Renal cortex interstitium (tissue), 11 donors: Measurements from ENCODE around the gene IQGAP1. TPM values are rescaled to one million over a fixed set of nuclear protein-coding genes. Genes with fewer than 3 reads are reported as not detected.
"Not testable (repeated sequence)": the region's sequence is repeated elsewhere in the genome, so short reads cannot be mapped to it uniquely, and the experiment has no call there.

Experiments used
- DNase-seq, 11 donors: peaks; one replicate each; pipeline ENCODE4 v3.0.0-alpha.2; 2013; ENCODE audit warnings: low read depth in 9 of 11, low spot score in 4 of 11; ENCODE audit errors: extremely low read depth in 1 of 11
- polyA plus RNA-seq, 3 donors: library from polyadenylated mRNA; unstranded; fragments of 120-200 nt; gene quantifications; one replicate each; pipeline ENCODE4 v1.2.1, GENCODE V29; 2013; ENCODE audit not compliant: insufficient read length in 3 of 3

Gene IQGAP1
- polyA plus RNA-seq, 3 donors, result 150 to 171 (median 154) TPM

DNA sequence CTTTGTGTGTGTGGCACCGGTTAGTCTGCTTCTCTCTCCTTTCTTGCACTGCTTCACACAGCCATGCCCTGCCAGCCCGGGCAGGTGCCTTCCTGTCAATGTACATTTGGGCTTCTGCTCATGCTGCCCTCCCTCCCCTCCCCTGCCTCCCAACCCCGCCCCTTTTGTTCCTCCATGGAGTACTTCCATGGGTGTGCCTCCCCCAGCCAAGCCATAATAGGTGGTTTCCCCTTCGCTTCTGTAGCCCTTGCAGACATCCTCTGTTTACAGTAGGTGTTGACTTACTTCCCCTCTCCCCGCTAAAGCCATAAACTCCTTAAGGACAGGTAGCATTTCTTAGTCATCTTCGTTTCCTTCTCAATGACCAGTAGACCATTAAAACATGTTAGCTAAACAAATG, 109.9 kb downstream of the IQGAP1 start:
- DNase-seq, result no peak

GRCh38 chr15:90500171-90500570, 112.1 kb downstream of the IQGAP1 start:
- DNase-seq, result no peak

- DNase-seq, result no peak
These were observed 113.9 kb downstream of the IQGAP1 start for GRCh38 chr15:90501898-90502297.

- not testable (repeated sequence) for DNase-seq
These were observed 122.7 kb downstream of the IQGAP1 start for GRCh38 chr15:90510781-90511180.

- not testable (repeated sequence) for DNase-seq
These were observed 123.2 kb downstream of the IQGAP1 start for GRCh38 chr15:90511211-90511618.

- no peak for DNase-seq
These were observed 124.2 kb downstream of the IQGAP1 start for GRCh38 chr15:90512276-90512675.

- no peak for DNase-seq
These were observed 124.9 kb downstream of the IQGAP1 start for GRCh38 chr15:90512981-90513380.

GRCh38 chr15:90513448-90513847, 125.4 kb downstream of the IQGAP1 start:
- DNase-seq, result no peak

GRCh38 chr15:90513893-90514292, 125.9 kb downstream of the IQGAP1 start:
- DNase-seq, result not testable (repeated sequence)

GRCh38 chr15:90519688-90520087, 131.6 kb downstream of the IQGAP1 start:
- no peak for DNase-seq

- DNase-seq, result no peak
These were observed 132.3 kb downstream of the IQGAP1 start for GRCh38 chr15:90520365-90520764.

DNA sequence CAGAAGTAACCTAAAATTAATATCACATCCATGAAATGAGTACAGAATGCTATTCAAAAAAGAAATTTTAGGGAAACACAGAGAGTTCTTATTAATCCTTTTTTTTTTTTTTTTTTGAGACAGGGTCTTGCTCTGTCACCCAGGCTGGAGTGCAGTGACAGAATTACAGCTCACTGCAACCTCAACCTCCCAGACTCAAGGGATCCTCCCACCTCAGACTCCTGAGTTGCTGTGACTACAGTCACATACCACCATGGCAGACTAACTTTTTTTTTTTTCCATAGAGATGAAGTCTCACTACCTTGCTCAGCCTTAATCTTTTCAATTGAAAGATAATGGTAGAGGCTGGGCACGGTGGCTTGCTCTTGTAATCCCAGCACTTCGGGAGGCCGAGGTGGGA, 135.3 kb downstream of the IQGAP1 start:
- no peak for DNase-seq

DNA sequence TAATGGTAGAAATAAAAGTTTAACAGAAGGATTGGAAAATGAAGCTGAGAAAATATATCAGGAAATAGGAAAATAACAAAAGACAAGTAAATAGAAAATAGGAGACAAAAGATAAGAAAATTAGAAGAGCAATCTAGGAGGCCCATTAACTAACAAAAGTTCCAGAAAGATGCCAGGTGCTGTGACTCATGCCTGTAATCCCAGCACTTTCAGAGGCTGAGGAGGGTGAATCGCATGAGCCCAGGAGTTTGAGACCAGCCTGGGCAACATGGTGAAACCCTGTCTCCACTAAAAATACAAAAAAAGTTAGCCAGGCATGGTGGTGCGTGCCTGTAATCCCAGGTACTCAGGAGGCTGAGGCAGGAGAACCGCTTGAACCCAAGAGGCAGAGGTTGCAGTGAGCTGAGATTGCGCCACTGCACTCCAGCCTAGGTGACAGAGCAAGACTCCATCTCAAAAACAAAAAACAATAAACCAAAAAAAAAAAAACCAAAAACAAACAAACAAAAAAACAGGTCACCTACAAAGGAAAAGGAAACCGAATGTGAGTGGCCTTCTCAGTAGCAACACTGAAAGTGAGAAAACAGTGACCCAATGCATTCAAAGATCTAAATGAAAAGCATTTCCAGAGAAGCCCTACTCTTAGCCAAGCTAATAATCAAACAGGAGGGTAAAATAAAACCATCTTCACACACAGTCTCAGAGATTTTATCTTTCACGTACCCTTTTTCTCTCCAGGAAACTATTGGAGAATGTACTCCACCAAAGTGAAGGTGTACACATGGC, 136.2 kb downstream of the IQGAP1 start:
- not testable (repeated sequence) for DNase-seq

DNA sequence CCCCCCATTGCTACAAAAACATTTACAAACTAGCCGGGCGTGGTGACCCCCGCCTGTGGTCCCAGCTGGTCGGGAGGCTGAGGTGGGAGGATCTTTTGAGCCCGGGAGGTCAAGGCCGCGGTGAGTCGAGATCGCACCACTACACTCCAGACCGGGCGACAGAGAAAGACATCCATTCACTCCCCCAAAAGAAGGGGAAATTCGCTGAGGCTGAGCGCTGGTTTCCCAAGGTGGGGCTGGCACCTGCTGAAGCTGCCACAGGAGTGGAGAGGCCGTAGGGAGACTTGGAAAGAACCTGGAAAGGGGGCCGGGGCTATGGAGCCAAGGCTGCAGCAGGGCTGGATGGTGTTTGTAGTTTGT, 140.9 kb downstream of the IQGAP1 start:
- no peak for DNase-seq

DNA sequence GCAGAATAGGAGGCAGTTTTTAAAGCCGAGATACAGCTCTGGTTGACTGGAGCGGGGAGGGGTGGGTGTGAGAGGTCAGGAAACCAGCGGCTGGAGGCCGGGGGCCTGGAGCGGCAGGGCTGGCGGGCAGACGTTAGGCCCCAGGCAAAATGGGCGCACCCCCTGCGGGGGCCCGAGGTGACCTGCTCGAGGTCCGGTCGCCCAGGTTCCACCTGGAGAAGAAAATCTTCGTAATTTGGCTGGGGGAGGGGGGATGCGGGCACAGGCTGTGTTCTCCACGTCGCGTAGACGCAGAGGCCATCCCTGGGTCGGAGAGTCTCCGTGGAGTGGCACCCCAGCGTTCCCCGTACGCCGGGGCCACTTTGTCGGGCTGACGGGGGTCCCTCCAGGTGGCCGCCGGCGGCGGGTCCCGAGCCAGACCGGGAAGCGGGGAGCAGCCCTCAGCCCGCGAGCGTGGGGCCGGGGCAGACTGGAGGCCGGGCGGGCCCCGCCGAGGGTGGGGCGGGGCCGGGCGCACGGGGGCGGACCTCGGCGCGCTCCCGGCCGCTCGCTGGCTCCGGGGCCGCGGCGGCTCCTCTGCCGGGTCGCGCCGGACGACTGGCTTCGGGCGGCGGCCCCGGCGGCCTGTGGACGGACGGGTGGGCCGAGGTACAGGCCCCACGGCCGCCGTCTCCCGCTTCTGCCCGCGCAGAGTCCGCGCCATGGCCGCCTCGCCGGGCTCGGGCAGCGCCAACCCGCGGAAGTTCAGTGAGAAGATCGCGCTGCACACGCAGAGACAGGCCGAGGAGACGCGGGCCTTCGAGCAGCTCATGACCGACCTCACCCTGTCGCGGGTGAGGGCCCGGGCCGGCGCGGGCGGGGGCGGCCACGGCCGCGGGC, 141.6 kb downstream of the IQGAP1 start, which contains the start of gene CRTC3:
CRTC3 (plus strand) TSS at position 553 of the 879 bp plus-strand sequence; CDS start at position 702, 149 bp downstream.
- peak in 3 of 11 donors; percentile 28 to 49 (median 48) for DNase-seq

DNA sequence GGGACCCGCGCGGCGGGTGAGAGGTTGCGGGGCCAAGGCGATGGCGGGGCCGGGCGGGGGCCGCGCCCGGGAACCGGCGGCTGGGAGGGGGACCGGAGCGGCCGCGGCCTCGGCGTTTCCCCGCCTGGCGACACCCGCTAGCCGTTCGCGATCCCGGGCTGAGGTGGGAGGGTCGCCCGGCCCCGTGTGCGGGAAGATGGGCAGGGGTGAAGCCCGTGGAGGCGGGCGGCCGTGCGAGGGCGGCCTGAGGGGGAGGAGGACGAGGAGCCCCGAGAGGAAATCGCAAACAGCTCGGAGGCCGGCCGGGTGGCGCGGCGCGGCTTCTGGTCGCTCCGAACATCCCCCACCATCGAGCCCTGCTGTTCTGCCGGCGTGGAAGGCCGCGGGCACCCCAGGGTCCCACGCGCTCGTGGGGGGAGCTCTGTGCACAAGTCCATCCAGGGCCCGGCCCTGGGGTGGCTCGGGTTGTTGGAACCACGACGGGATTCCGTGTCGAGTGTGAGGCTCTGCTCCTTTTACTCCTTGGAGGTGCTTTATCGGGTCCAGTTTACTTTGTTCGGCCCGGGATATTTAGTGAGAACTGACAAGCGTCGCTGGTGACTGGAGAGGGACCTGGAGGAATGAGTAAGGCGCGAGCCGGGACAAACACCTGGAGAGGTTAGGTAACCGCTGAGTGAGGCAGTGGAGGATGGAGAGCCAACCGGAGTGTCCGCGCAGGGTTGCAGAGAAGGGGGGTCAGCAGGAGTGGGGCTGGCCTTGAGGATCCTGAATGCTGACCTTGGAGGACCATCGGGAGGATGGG, 142.4 kb downstream of the IQGAP1 start:
- DNase-seq, result peak in 7 of 11 donors; percentile 29 to 70 (median 45)

DNA sequence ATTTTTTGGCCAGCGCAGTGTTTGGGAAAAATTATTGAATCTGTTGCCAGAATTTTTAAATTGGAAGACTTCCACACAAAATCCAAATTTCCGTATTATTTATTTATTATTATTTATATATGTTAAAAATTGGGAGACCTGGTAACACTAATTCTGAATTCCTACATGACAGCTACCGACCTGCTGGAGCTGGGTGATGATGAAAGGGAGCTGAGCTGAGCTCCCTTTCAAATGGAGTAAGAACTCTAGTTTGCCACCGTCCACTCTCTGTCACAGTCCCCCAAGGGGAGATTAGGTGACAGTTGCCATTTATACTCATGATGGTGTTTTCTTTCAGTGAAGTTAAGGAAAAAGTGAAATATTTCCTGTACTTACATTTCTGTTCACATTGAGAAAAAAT, 143.1 kb downstream of the IQGAP1 start:
- DNase-seq, result no peak

GRCh38 chr15:90535254-90535653, 147.2 kb downstream of the IQGAP1 start:
- no peak for DNase-seq

DNA sequence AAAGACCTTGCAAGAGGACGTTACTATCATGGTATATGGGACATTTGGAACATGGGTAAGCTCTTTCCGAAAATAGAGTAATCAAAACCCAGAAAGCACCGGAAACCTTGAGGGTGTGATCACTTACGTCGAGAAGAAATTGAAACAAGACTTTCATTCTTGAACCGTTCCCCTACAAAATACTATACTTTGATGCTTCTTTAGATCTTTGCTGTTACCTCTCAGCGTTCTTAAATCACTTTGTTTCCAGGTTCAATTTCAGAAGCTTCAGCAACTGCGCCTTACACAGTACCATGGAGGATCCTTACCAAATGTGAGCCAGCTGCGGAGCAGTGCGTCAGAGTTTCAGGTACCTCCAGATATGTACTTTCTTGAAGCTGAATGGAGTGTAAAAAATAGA, 151.7 kb downstream of the IQGAP1 start:
- DNase-seq, result no peak
